WTC11 (cell line): ENCODE data around the gene NR5A1. TPM values are rescaled to one million over a fixed set of nuclear protein-coding genes. Genes with fewer than 3 reads are reported as not detected.
A peak's percentile ranks its signal among the peaks of the same experiment; 100 is the strongest.

ENCODE experiments used
- ATAC-seq: fragments of 200-7000 bp; cut with Tn5 transposase; 2 replicates; pipeline ENCODE4 v1.10.0; 2021; ENCODE audit warnings: mild to moderate bottlenecking, moderate library complexity
- CTCF ChIA-PET: fragments of 300-600 bp; sonication (Branson Sonifier 250); formaldehyde crosslinking; loops from one replicate; lab custom pipeline; 2021; ENCODE audit warnings: antibody characterized with exemption; lab: Charles Lee
- POLR2A ChIA-PET: fragments of 350-600 bp; sonication (Branson Sonifier 250); formaldehyde crosslinking; loops from one replicate; lab custom pipeline; 2021; ENCODE audit warnings: antibody characterized with exemption; lab: Charles Lee
- DNase-seq: peaks from one replicate; pipeline ENCODE4 v3.0.0; 2021; ENCODE audit warnings: low spot score
- H3K27ac Mint-ChIP-seq: 2 replicates; pipeline ENCODE4 v1.8.0; 2021; ENCODE audit warnings: mixed read lengths
- H3K27me3 Mint-ChIP-seq: 2 replicates; pipeline ENCODE4 v1.8.0; 2021; ENCODE audit warnings: low read depth, mild to moderate bottlenecking, moderate library complexity, mixed read lengths
- H3K36me3 Mint-ChIP-seq: 2 replicates; pipeline ENCODE4 v1.8.0; 2021; ENCODE audit warnings: mixed read lengths
- H3K4me1 Mint-ChIP-seq: 2 replicates; pipeline ENCODE4 v1.8.0; 2022; ENCODE audit warnings: mixed read lengths
- H3K4me3 Mint-ChIP-seq: 2 replicates; pipeline ENCODE4 v1.8.0; 2021; ENCODE audit warnings: mild to moderate bottlenecking, moderate library complexity, mixed read lengths
- H3K9me3 Mint-ChIP-seq: 2 replicates; pipeline ENCODE4 v1.8.0; 2021; ENCODE audit warnings: mixed read lengths
- ESRRA ChIP-seq: sonication (generic); formaldehyde crosslinking; IDR thresholded peaks from 2 replicates; pipeline ENCODE4 v1.8.1; 2022; ENCODE audit warnings: mild to moderate bottlenecking, missing genetic modification reagents, borderline replicate concordance
- FOXP1 ChIP-seq: sonication (generic); formaldehyde crosslinking; IDR thresholded peaks from 2 replicates; pipeline ENCODE4 v1.8.0; 2022; ENCODE audit warnings: missing genetic modification reagents, mild to moderate bottlenecking, moderate library complexity, borderline replicate concordance
- GTF2I ChIP-seq: fragments of 250-450 bp; sonication (Bioruptor Pico); conservative IDR thresholded peaks from 2 replicates; pipeline ENCODE4 v1.4.0; 2021; ENCODE audit warnings: mild to moderate bottlenecking
- HMGA2 ChIP-seq: fragments of 250-450 bp; sonication (Bioruptor Pico); IDR thresholded peaks from 2 replicates; pipeline ENCODE4 v1.4.0; 2021; ENCODE audit warnings: mild to moderate bottlenecking, moderate library complexity
- JAZF1 ChIP-seq: fragments of 250-450 bp; sonication (Bioruptor Pico); IDR thresholded peaks from 2 replicates; pipeline ENCODE4 v1.9.0; 2021; ENCODE audit warnings: moderate library complexity, mild to moderate bottlenecking, inconsistent platforms
- MYBL2 ChIP-seq: sonication (generic); formaldehyde crosslinking; IDR thresholded peaks from 2 replicates; pipeline ENCODE4 v1.8.1; 2023; ENCODE audit warnings: mild to moderate bottlenecking, moderate library complexity, missing genetic modification reagents
- NR2C2 ChIP-seq: sonication (generic); formaldehyde crosslinking; IDR thresholded peaks from 2 replicates; pipeline ENCODE4 v1.8.0; 2022; ENCODE audit warnings: mild to moderate bottlenecking, missing genetic modification reagents
- NR3C1 ChIP-seq: sonication (generic); formaldehyde crosslinking; conservative IDR thresholded peaks from 2 replicates; pipeline ENCODE4 v1.8.1; 2023; ENCODE audit warnings: low read depth, mild to moderate bottlenecking, missing genetic modification reagents
- RORB ChIP-seq: fragments of 250-450 bp; sonication (Bioruptor Pico); IDR thresholded peaks from 2 replicates; pipeline ENCODE4 v1.9.0; 2021; ENCODE audit warnings: mild to moderate bottlenecking
- SMAD4 ChIP-seq: sonication (generic); formaldehyde crosslinking; IDR thresholded peaks from 2 replicates; pipeline ENCODE4 v1.8.0; 2022; ENCODE audit warnings: mild to moderate bottlenecking, missing genetic modification reagents
- SP1 ChIP-seq: sonication (generic); formaldehyde crosslinking; conservative IDR thresholded peaks from 2 replicates; pipeline ENCODE4 v1.8.1; 2022; ENCODE audit warnings: missing genetic modification reagents
- TEAD1 ChIP-seq: sonication (generic); formaldehyde crosslinking; IDR thresholded peaks from 2 replicates; pipeline ENCODE4 v1.8.0; 2022; ENCODE audit warnings: mild to moderate bottlenecking, missing genetic modification reagents
- ZNF138 ChIP-seq: sonication (generic); formaldehyde crosslinking; conservative IDR thresholded peaks from 2 replicates; pipeline ENCODE4 v1.8.1; 2022; ENCODE audit warnings: mild to moderate bottlenecking, moderate library complexity, missing genetic modification reagents
- ZNF232 ChIP-seq: sonication (generic); formaldehyde crosslinking; IDR thresholded peaks from 2 replicates; pipeline ENCODE4 v1.8.0; 2022; ENCODE audit warnings: mild to moderate bottlenecking, missing genetic modification reagents
- total RNA-seq: library from RNA; stranded (reverse); gene quantifications from 3 replicates; pipeline ENCODE4 v1.2.3, GENCODE V29; 2021
- TF ChIP-seq, protein P1 (sequence below): sonication (generic); formaldehyde crosslinking; IDR thresholded peaks from 2 replicates; pipeline ENCODE4 v1.8.0; 2022; ENCODE audit warnings: mild to moderate bottlenecking, missing genetic modification reagents
- TF ChIP-seq, protein P2 (sequence below): sonication (generic); formaldehyde crosslinking; conservative IDR thresholded peaks from 2 replicates; pipeline ENCODE4 v1.8.1; 2023; ENCODE audit warnings: mild to moderate bottlenecking, low read depth, missing genetic modification reagents, moderate library complexity
- TF ChIP-seq, protein P3 (sequence below): sonication (generic); formaldehyde crosslinking; IDR thresholded peaks from 2 replicates; pipeline ENCODE4 v1.8.1; 2023; ENCODE audit warnings: mild to moderate bottlenecking, missing genetic modification reagents, moderate library complexity
- TF ChIP-seq, protein P4 (sequence below): sonication (generic); formaldehyde crosslinking; IDR thresholded peaks from 2 replicates; pipeline ENCODE4 v1.8.1; 2023; ENCODE audit warnings: mild to moderate bottlenecking, missing genetic modification reagents
- TF ChIP-seq, protein P5 (sequence below): sonication (generic); formaldehyde crosslinking; IDR thresholded peaks from 2 replicates; pipeline ENCODE4 v1.8.0; 2022; ENCODE audit warnings: missing genetic modification reagents
- TF ChIP-seq, protein P6 (sequence below): sonication (generic); formaldehyde crosslinking; IDR thresholded peaks from 2 replicates; pipeline ENCODE4 v1.8.0; 2023; ENCODE audit warnings: missing genetic modification reagents

The NR5A1 gene
- total RNA-seq, 1 experiment from 2014 or later = 0.77 TPM

DNA sequence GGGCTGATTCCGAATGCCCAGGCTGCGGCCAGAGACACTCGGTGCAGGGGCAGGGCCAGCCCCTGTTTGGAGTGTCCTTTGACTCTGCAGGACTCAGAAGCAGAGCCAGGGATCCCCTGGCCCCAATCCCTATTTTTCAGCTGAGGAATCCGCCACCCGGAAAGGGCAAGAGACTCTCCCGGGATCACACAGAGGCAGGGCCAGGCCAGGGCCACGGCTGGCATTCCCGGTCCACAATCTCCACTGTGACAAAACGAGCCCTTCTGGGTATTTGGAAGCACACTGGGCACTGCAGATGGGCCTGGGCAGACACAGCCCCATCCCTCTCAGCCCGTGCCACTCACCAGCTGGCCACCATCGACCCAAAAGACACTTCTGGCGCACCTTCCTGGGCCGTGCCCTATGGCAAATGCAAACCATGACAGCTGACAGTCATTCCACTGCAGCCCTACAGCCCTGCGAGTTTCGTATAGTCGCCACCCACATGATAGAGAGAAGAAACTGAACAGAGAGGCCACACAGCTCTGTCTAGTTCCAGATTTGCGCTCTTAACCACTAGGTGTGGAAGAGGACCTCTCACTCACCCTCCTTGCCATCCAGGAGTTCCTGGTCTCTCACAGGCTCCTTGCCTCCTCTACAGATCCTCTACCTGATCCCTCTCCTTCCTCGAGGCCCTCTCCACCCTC lies 13.3 kb downstream of the NR5A1 start:
- H3K4me1 Mint-ChIP-seq = peaks cover 3% of the 10 kb centered on the region; the same call in 1 of the 2 replicates
- DNase-seq (no peak), ATAC-seq (no peak)
- peak overlapping the region; percentile 57; the same call in 1 of the 2 replicates for H3K27ac Mint-ChIP-seq
- POLR2A ChIA-PET = no interaction called here
- H3K4me3 Mint-ChIP-seq = no peak overlapping the region
- TF ChIP-seq, protein P1, sequence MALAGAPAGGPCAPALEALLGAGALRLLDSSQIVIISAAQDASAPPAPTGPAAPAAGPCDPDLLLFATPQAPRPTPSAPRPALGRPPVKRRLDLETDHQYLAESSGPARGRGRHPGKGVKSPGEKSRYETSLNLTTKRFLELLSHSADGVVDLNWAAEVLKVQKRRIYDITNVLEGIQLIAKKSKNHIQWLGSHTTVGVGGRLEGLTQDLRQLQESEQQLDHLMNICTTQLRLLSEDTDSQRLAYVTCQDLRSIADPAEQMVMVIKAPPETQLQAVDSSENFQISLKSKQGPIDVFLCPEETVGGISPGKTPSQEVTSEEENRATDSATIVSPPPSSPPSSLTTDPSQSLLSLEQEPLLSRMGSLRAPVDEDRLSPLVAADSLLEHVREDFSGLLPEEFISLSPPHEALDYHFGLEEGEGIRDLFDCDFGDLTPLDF (CRISPR knock-in tag) = no peak
- TF ChIP-seq, protein P2, sequence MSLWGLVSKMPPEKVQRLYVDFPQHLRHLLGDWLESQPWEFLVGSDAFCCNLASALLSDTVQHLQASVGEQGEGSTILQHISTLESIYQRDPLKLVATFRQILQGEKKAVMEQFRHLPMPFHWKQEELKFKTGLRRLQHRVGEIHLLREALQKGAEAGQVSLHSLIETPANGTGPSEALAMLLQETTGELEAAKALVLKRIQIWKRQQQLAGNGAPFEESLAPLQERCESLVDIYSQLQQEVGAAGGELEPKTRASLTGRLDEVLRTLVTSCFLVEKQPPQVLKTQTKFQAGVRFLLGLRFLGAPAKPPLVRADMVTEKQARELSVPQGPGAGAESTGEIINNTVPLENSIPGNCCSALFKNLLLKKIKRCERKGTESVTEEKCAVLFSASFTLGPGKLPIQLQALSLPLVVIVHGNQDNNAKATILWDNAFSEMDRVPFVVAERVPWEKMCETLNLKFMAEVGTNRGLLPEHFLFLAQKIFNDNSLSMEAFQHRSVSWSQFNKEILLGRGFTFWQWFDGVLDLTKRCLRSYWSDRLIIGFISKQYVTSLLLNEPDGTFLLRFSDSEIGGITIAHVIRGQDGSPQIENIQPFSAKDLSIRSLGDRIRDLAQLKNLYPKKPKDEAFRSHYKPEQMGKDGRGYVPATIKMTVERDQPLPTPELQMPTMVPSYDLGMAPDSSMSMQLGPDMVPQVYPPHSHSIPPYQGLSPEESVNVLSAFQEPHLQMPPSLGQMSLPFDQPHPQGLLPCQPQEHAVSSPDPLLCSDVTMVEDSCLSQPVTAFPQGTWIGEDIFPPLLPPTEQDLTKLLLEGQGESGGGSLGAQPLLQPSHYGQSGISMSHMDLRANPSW = no peak
- TF ChIP-seq ZNF138 (CRISPR knock-in tag) (no peak), RORB (no peak), MYBL2 (CRISPR knock-in tag) (no peak), ESRRA (no peak), NR3C1 (CRISPR knock-in tag) (no peak), SMAD4 (no peak)
- TF ChIP-seq, protein P3, sequence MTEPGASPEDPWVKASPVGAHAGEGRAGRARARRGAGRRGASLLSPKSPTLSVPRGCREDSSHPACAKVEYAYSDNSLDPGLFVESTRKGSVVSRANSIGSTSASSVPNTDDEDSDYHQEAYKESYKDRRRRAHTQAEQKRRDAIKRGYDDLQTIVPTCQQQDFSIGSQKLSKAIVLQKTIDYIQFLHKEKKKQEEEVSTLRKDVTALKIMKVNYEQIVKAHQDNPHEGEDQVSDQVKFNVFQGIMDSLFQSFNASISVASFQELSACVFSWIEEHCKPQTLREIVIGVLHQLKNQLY = no peak
- TF ChIP-seq, protein P4, sequence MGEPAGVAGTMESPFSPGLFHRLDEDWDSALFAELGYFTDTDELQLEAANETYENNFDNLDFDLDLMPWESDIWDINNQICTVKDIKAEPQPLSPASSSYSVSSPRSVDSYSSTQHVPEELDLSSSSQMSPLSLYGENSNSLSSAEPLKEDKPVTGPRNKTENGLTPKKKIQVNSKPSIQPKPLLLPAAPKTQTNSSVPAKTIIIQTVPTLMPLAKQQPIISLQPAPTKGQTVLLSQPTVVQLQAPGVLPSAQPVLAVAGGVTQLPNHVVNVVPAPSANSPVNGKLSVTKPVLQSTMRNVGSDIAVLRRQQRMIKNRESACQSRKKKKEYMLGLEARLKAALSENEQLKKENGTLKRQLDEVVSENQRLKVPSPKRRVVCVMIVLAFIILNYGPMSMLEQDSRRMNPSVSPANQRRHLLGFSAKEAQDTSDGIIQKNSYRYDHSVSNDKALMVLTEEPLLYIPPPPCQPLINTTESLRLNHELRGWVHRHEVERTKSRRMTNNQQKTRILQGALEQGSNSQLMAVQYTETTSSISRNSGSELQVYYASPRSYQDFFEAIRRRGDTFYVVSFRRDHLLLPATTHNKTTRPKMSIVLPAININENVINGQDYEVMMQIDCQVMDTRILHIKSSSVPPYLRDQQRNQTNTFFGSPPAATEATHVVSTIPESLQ (CRISPR knock-in tag) = no peak
- H3K9me3 Mint-ChIP-seq = no peaks in the 10 kb centered on the region
- H3K36me3 Mint-ChIP-seq = no peaks in the 10 kb centered on the region
- CTCF ChIA-PET = interaction anchor here (1.7 kb wide), 1 partner anchor 43 kb away, joined by 5 read pairs; no protein-coding TSS in a partner anchor
- H3K27me3 Mint-ChIP-seq = peaks cover 2% of the 10 kb centered on the region; the same call in 1 of the 2 replicates

DNA sequence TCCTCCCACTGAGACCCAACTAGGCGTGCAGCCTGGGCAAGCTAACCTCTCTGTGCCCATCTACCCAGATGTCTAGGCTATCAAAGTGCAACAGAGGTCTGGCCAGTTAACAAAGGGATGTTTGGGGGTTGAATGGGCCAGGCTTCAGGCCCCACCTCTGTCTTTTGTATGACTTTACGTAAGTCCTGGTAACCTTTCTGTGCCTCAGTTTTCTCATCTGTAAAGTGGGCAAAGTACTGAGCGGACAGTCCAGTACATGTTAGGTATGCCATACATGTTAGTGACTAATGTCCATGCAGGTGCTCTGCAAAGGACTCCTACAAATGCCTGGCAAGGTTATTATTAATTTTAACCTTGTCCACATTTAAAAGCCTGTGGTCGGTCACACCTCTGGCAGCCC lies 14.0 kb downstream of the NR5A1 start:
- CTCF ChIA-PET = interaction anchor here (1.7 kb wide), 1 partner anchor 44 kb away, joined by 5 read pairs; no protein-coding TSS in a partner anchor

DNA sequence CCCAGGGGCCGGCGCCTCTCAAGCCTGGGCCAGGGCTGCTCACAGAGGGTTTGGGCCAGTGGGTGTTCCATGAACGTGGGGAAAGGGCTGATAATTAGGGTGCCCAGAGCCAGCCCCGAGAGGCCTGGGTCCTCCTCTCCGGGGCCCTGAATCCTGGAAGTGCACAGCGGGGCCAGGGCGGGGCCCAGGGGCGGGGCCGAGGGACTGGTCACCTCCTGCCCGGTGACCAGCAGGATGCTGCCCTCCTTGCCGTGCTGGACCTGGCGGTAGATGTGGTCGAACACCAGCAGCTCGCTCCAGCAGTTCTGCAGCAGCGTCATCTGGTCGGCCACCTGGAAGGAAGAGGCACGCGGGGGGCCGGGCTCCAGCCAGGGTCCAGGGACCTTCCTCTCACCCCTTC lies 14.4 kb downstream of the NR5A1 start:
- ATAC-seq = no peak
- no peak for TF ChIP-seq HMGA2 (CRISPR knock-in tag)
- no peak for TF ChIP-seq GTF2I (CRISPR knock-in tag)
- TF ChIP-seq JAZF1 (CRISPR knock-in tag) = no peak
- TF ChIP-seq SMAD4 = no peak
- no peak for TF ChIP-seq ZNF232 (CRISPR knock-in tag)
- TF ChIP-seq, protein P5, sequence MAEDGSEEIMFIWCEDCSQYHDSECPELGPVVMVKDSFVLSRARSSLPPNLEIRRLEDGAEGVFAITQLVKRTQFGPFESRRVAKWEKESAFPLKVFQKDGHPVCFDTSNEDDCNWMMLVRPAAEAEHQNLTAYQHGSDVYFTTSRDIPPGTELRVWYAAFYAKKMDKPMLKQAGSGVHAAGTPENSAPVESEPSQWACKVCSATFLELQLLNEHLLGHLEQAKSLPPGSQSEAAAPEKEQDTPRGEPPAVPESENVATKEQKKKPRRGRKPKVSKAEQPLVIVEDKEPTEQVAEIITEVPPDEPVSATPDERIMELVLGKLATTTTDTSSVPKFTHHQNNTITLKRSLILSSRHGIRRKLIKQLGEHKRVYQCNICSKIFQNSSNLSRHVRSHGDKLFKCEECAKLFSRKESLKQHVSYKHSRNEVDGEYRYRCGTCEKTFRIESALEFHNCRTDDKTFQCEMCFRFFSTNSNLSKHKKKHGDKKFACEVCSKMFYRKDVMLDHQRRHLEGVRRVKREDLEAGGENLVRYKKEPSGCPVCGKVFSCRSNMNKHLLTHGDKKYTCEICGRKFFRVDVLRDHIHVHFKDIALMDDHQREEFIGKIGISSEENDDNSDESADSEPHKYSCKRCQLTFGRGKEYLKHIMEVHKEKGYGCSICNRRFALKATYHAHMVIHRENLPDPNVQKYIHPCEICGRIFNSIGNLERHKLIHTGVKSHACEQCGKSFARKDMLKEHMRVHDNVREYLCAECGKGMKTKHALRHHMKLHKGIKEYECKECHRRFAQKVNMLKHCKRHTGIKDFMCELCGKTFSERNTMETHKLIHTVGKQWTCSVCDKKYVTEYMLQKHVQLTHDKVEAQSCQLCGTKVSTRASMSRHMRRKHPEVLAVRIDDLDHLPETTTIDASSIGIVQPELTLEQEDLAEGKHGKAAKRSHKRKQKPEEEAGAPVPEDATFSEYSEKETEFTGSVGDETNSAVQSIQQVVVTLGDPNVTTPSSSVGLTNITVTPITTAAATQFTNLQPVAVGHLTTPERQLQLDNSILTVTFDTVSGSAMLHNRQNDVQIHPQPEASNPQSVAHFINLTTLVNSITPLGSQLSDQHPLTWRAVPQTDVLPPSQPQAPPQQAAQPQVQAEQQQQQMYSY (CRISPR knock-in tag) = no peak
- TF ChIP-seq TEAD1 (CRISPR knock-in tag) = no peak
- TF ChIP-seq, all 79 proteins: peak for 0
- ChIA-PET POLR2A (no interaction called here), CTCF (interaction anchor here (0.6 to 1.0 kb wide), 4 partner anchors 31 to 360 kb away, joined by 3 to 5 read pairs (median 3); partner anchors contain the start of gene WDR38)
- H3K4me1 Mint-ChIP-seq = peaks cover 6% of the 10 kb centered on the region
- no peak for DNase-seq
- no peaks in the 10 kb centered on the region for H3K9me3 Mint-ChIP-seq
- H3K27ac Mint-ChIP-seq = no peak overlapping the region
- H3K27me3 Mint-ChIP-seq = no peaks in the 10 kb centered on the region; the same call in 1 of the 2 replicates
- H3K36me3 Mint-ChIP-seq = no peaks in the 10 kb centered on the region
- H3K4me3 Mint-ChIP-seq = no peak overlapping the region

More for the DNA sequence above, 14.0 kb downstream of the NR5A1 start:
- ATAC-seq = no peak
- Mint-ChIP-seq H3K4me3 (no peak overlapping the region), H3K4me1 (peaks cover 6% of the 10 kb centered on the region), H3K27me3 (peaks cover 2% of the 10 kb centered on the region; the same call in 1 of the 2 replicates), H3K27ac (no peak overlapping the region), H3K9me3 (no peaks in the 10 kb centered on the region), H3K36me3 (no peaks in the 10 kb centered on the region)
- POLR2A ChIA-PET = no interaction called here
- TF ChIP-seq, protein P6, sequence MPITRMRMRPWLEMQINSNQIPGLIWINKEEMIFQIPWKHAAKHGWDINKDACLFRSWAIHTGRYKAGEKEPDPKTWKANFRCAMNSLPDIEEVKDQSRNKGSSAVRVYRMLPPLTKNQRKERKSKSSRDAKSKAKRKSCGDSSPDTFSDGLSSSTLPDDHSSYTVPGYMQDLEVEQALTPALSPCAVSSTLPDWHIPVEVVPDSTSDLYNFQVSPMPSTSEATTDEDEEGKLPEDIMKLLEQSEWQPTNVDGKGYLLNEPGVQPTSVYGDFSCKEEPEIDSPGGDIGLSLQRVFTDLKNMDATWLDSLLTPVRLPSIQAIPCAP = no peak
- TF ChIP-seq NR2C2 (CRISPR knock-in tag) (no peak), SP1 (CRISPR knock-in tag) (no peak), FOXP1 (CRISPR knock-in tag) (no peak)
- no peak for DNase-seq
